Endothelial cell of umbilical vein (primary cell): Measurements from ENCODE around the gene MRPS26. TPM values are rescaled to one million over a fixed set of nuclear protein-coding genes. Genes with fewer than 3 reads are reported as not detected.

Experiments used
- BruUV-seq: library from RNA; stranded (reverse); fragments of 400-500 nt; replicated peaks from 2 replicates; lab custom pipeline; 2021; lab: Mats Ljungman, UMichigan
- CTCF ChIA-PET: fragments of 300-600, 350-600 bp; sonication (Branson Sonifier 250); formaldehyde crosslinking; loops from one replicate; lab custom pipeline; 2021; ENCODE audit warnings: antibody characterized with exemption, inconsistent platforms; lab: Charles Lee
- POLR2A ChIA-PET: fragments of 300-600, 350-600 bp; sonication (Branson Sonifier 250); formaldehyde crosslinking; loops from one replicate; lab custom pipeline; 2021; ENCODE audit warnings: antibody characterized with exemption, inconsistent platforms; lab: Charles Lee
- DNase-seq: peaks from one replicate; pipeline ENCODE4 v3.0.0-alpha.2; 2011; ENCODE audit warnings: low read depth, low spot score
- FAIRE-seq: peaks from 2 replicates; lab custom pipeline; 2011; peaks lifted over from hg19 to GRCh38; lab: Jason Lieb, UNC
- H2AFZ ChIP-seq: 2 replicates; pipeline ENCODE4 v1.6.0; 2012; ENCODE audit warnings: low read depth, low read length, control low read depth, inconsistent platforms
- H3K27ac ChIP-seq: 2 replicates; pipeline ENCODE4 v1.5.1; 2011; ENCODE audit warnings: low read depth, mild to moderate bottlenecking, control low read depth, low read length, moderate library complexity; ENCODE audit not compliant: insufficient read depth
- H3K27me3 ChIP-seq, 2 experiments: 2 replicates each; pipeline versions ENCODE4 v1.6.0 to v1.6.1; 2011; ENCODE audit warnings: low read length in 2 of 2, mixed read lengths in 1 of 2; ENCODE audit not compliant: control insufficient read depth in 2 of 2, insufficient read depth in 2 of 2
- H3K36me3 ChIP-seq, 2 experiments: 2 replicates in 1 of 2; 3 replicates in 1 of 2; pipeline ENCODE4 v1.5.1; 2011; ENCODE audit warnings: low read length in 2 of 2, mild to moderate bottlenecking in 1 of 2, moderate library complexity in 1 of 2; ENCODE audit not compliant: control insufficient read depth in 2 of 2, insufficient read depth in 2 of 2; ENCODE audit errors: extremely low read depth in 1 of 2
- H3K4me1 ChIP-seq: 3 replicates; pipeline ENCODE4 v1.5.1; 2011; ENCODE audit warnings: mild to moderate bottlenecking, low read length; ENCODE audit not compliant: control insufficient read depth, insufficient read depth; ENCODE audit errors: extremely low read depth
- H3K4me2 ChIP-seq: 2 replicates; pipeline ENCODE4 v1.6.1; 2011; ENCODE audit warnings: low read length, control low read depth, mixed read lengths; ENCODE audit not compliant: insufficient read depth
- H3K4me3 ChIP-seq, 3 experiments: fragments of 200-600 bp in 1 of 3; sonication (generic), shearing (Covaris generic) in 1 of 3; replicated peaks in 1 of 3; 2 replicates each; pipeline ENCODE4 v1.5.1; 2011 to 2016; ENCODE audit warnings: control low read depth in 3 of 3, low read length in 3 of 3, mild to moderate bottlenecking in 2 of 3, inconsistent platforms in 1 of 3, low read depth in 1 of 3, moderate library complexity in 1 of 3; ENCODE audit not compliant: insufficient read depth in 1 of 3
- H3K79me2 ChIP-seq: 2 replicates; pipeline ENCODE4 v1.6.0; 2012; ENCODE audit warnings: low read length, inconsistent platforms; ENCODE audit not compliant: control insufficient read depth, insufficient read depth
- H3K9ac ChIP-seq: replicated peaks from 2 replicates; pipeline ENCODE3; 2011; ENCODE audit warnings: low read length, control low read depth; ENCODE audit not compliant: insufficient read depth; ENCODE audit errors: extremely low read depth
- H3K9me1 ChIP-seq: replicated peaks from 3 replicates; pipeline ENCODE4 v1.6.0; 2011; ENCODE audit warnings: mild to moderate bottlenecking, low read length; ENCODE audit not compliant: control insufficient read depth, insufficient read depth; ENCODE audit errors: extremely low read depth
- H3K9me3 ChIP-seq: replicated peaks from 2 replicates; pipeline ENCODE4 v1.5.1; 2012; ENCODE audit warnings: low read length, inconsistent platforms; ENCODE audit not compliant: control insufficient read depth, insufficient read depth
- H4K20me1 ChIP-seq: replicated peaks from 2 replicates; pipeline ENCODE3; 2011; ENCODE audit warnings: mild to moderate bottlenecking, low read length; ENCODE audit not compliant: control insufficient read depth, insufficient read depth; ENCODE audit errors: extremely low read depth
- CTCF ChIP-seq, 2 donors: IDR thresholded peaks; 1 replicate in 1 of 2; 2 replicates in 1 of 2; pipeline ENCODE4 v1.5.1; 2011; ENCODE audit warnings: low read length in 2 of 2, mild to moderate bottlenecking in 2 of 2, moderate library complexity in 2 of 2, control low read depth in 1 of 2, inconsistent platforms in 1 of 2, low read depth in 1 of 2; ENCODE audit not compliant: insufficient read depth in 1 of 2; ENCODE audit errors: extremely low read depth in 1 of 2
- GATA2 ChIP-seq: IDR thresholded peaks from 2 replicates; pipeline ENCODE4 v1.7.0; 2011; ENCODE audit warnings: low read depth, mild to moderate bottlenecking, moderate library complexity, mixed read lengths, low read length; ENCODE audit not compliant: insufficient read length, insufficient read depth
- POLR2AphosphoS5 ChIP-seq: IDR thresholded peaks from 2 replicates; pipeline ENCODE4 v1.6.1; 2012; ENCODE audit warnings: low read depth, mild to moderate bottlenecking, control low read depth, low read length, moderate library complexity; ENCODE audit not compliant: insufficient read depth
- dilution Hi-C: fragments of 300-500 bp; cut with MboI; formaldehyde crosslinking; loops from one replicate; pipeline ENCODE4 v1.15.0; 2019; ENCODE audit warnings: low sequenced_read_pairs; ENCODE audit not compliant: extremely low pct_ligation_motif_present
- intact Hi-C: fragments of 100-400 bp; cut with micrococcal nuclease; formaldehyde crosslinking; loops from one replicate; pipeline ENCODE4 v1.10.0; 2022
- polyA plus RNA-seq, 4 experiments: library from polyadenylated mRNA; depleted of rRNA in 3 of 4; stranded (reverse) in 3 of 4; unstranded in 1 of 4; fragments of >200 nt; gene quantifications; 2 replicates each; pipeline versions ENCODE4 v1.2.1 to v1.2.3, GENCODE V29; 2011 to 2012; ENCODE audit warnings: missing spikeins in 1 of 4
- total RNA-seq: library from RNA; stranded (reverse); gene quantifications from 2 replicates; pipeline ENCODE4 v1.2.3, GENCODE V29; 2021

The MRPS26 gene
- total and polyA plus RNA-seq, 2 donors (not counting 3 experiments of a cell fraction or from before 2014, with no cell fraction given) = 41.0 to 43.9 TPM

- Histone ChIP-seq H3K4me3 (peak overlapping the region in 1 of 3 experiments; percentile 32), H3K36me3 (no peaks in the 10 kb centered on the region), H3K9me1 (no peaks in the 10 kb centered on the region), H3K4me1 (peaks cover 6% of the 10 kb centered on the region), H3K9me3 (no peaks in the 10 kb centered on the region), H3K27me3 (peaks cover 0 to 8% of the 10 kb centered on the region in 2 experiments), H2AFZ (peak overlapping the region; percentile 24), H3K4me2 (peak overlapping the region; percentile 27), H4K20me1 (no peaks in the 10 kb centered on the region), H3K79me2 (no peaks in the 10 kb centered on the region), H3K27ac (no peak overlapping the region), H3K9ac (peak overlapping the region; percentile 54)
- POLR2A ChIA-PET = interaction anchor here (0.7 kb wide), 1 partner anchor 70 kb away, joined by 3 read pairs; no protein-coding TSS in a partner anchor
- CTCF ChIA-PET = interaction anchor here (0.7 to 2.2 kb wide), 4 partner anchors 11 to 314 kb away, joined by 3 to 14 read pairs (median 4); no protein-coding TSS in a partner anchor
- FAIRE-seq = no peak
- no TSS peak for BruUV-seq
- peak; percentile 25 for DNase-seq
- dilution Hi-C loops (no loop called here), intact Hi-C loops (no loop called here)
- TF ChIP-seq POLR2AphosphoS5 (peak; percentile 25), CTCF (IDR thresholded peaks at IDR 0.05; ENCODE audit: extremely low read depth in 1 of 2, insufficient read depth in 1 of 2, low read depth in 1 of 2, low read length in 2 of 2) (no peak), GATA2 (no peak)
Observed at GRCh38 chr20:3092611-3093379, 46.9 kb downstream of the MRPS26 start.
